H9 (cell line): Measurements from ENCODE around the gene TMA7B. TPM values are rescaled to one million over a fixed set of nuclear protein-coding genes. Genes with fewer than 3 reads are reported as not detected.

Source experiments
- DNase-seq: peaks from one replicate; pipeline ENCODE4 v3.0.0-alpha.2; 2017
- H2AFZ ChIP-seq: one replicate; pipeline ENCODE4 v1.6.1; 2013; ENCODE audit warnings: mild to moderate bottlenecking, low read length, control low read depth, moderate library complexity
- H2AK5ac ChIP-seq: 2 replicates; pipeline ENCODE4 v1.6.1; 2013; ENCODE audit warnings: low read length, control low read depth, mixed read lengths; ENCODE audit not compliant: insufficient read length
- H2BK120ac ChIP-seq: one replicate; pipeline ENCODE4 v1.6.1; 2013; ENCODE audit warnings: low read depth, mild to moderate bottlenecking, low read length, control low read depth, inconsistent platforms; ENCODE audit not compliant: poor library complexity, severe bottlenecking
- H2BK12ac ChIP-seq: 2 replicates; pipeline ENCODE4 v1.6.1; 2013; ENCODE audit warnings: low read length, control low read depth, mixed read lengths, low read depth; ENCODE audit not compliant: insufficient read length
- H2BK15ac ChIP-seq: 2 replicates; pipeline ENCODE4 v1.6.1; 2013; ENCODE audit warnings: low read depth, low read length, control low read depth
- H2BK20ac ChIP-seq: one replicate; pipeline ENCODE4 v1.6.1; 2013; ENCODE audit warnings: low read depth, mild to moderate bottlenecking, low read length, control low read depth, inconsistent platforms; ENCODE audit not compliant: poor library complexity, severe bottlenecking
- H2BK5ac ChIP-seq: 2 replicates; pipeline ENCODE4 v1.6.1; 2013; ENCODE audit warnings: low read length, control low read depth, mixed read lengths; ENCODE audit not compliant: insufficient read length
- H3K14ac ChIP-seq: 2 replicates; pipeline ENCODE4 v1.6.1; 2013; ENCODE audit warnings: low read length, control low read depth; ENCODE audit not compliant: insufficient read depth
- H3K18ac ChIP-seq: 2 replicates; pipeline ENCODE4 v1.6.1; 2013; ENCODE audit warnings: low read depth, mild to moderate bottlenecking, mixed read lengths, low read length, control low read depth; ENCODE audit not compliant: insufficient read length
- H3K23ac ChIP-seq: 2 replicates; pipeline ENCODE4 v1.6.1; 2013; ENCODE audit warnings: low read length, control low read depth, mixed read lengths, low read depth; ENCODE audit not compliant: insufficient read length
- H3K23me2 ChIP-seq: 2 replicates; pipeline ENCODE4 v1.6.1; 2013; ENCODE audit warnings: low read depth, mild to moderate bottlenecking, mixed read lengths, low read length, control low read depth; ENCODE audit not compliant: insufficient read length, poor library complexity, severe bottlenecking
- H3K27ac ChIP-seq: 2 replicates; pipeline ENCODE4 v1.5.1; 2013; ENCODE audit warnings: low read length, control low read depth, mixed read lengths, low read depth; ENCODE audit not compliant: insufficient read length
- H3K27me3 ChIP-seq: 2 replicates; pipeline ENCODE4 v1.6.1; 2013; ENCODE audit warnings: low read length, control low read depth, inconsistent platforms; ENCODE audit not compliant: insufficient read depth
- H3K4ac ChIP-seq: 2 replicates; pipeline ENCODE4 v1.6.1; 2013; ENCODE audit warnings: low read depth, mild to moderate bottlenecking, control low read depth, inconsistent platforms, low read length, moderate library complexity
- H3K4me1 ChIP-seq: 2 replicates; pipeline ENCODE4 v1.6.1; 2013; ENCODE audit warnings: low read length, control low read depth, inconsistent platforms; ENCODE audit not compliant: insufficient read depth
- H3K4me2 ChIP-seq: 2 replicates; pipeline ENCODE4 v1.6.1; 2013; ENCODE audit warnings: low read length, control low read depth, mixed read lengths; ENCODE audit not compliant: insufficient read length, insufficient read depth
- H3K56ac ChIP-seq: 2 replicates; pipeline ENCODE4 v1.6.1; 2013; ENCODE audit warnings: low read depth, mild to moderate bottlenecking, mixed read lengths, low read length, control low read depth; ENCODE audit not compliant: insufficient read length
- H3K79me1 ChIP-seq: 2 replicates; pipeline ENCODE4 v1.6.1; 2013; ENCODE audit warnings: low read depth, mild to moderate bottlenecking, moderate library complexity, low read length, control low read depth, inconsistent platforms; ENCODE audit not compliant: insufficient read depth, poor library complexity, severe bottlenecking
- H3K79me2 ChIP-seq: 2 replicates; pipeline ENCODE4 v1.6.1; 2013; ENCODE audit warnings: low read length, control low read depth, inconsistent platforms; ENCODE audit not compliant: insufficient read depth
- H3K9ac ChIP-seq: 2 replicates; pipeline ENCODE4 v1.6.1; 2013; ENCODE audit warnings: low read length, control low read depth, mixed read lengths; ENCODE audit not compliant: insufficient read length; ENCODE audit errors: extremely low read depth
- H3K9me3 ChIP-seq: one replicate; pipeline ENCODE4 v1.6.1; 2013; ENCODE audit warnings: low read depth, low read length, inconsistent platforms; ENCODE audit not compliant: control insufficient read depth
- H3T11ph ChIP-seq: one replicate; pipeline ENCODE4 v1.6.1; 2013; ENCODE audit warnings: mild to moderate bottlenecking, low read length, control low read depth, inconsistent platforms
- H4K20me1 ChIP-seq: one replicate; pipeline ENCODE4 v1.6.1; 2013; ENCODE audit not compliant: control insufficient read depth, insufficient read length, insufficient read depth
- H4K5ac ChIP-seq: 2 replicates; pipeline ENCODE4 v1.6.1; 2013; ENCODE audit warnings: low read depth, mild to moderate bottlenecking, mixed read lengths, low read length, control low read depth; ENCODE audit not compliant: insufficient read length
- H4K8ac ChIP-seq: replicated peaks from 2 replicates; pipeline ENCODE4 v1.6.1; 2013; ENCODE audit warnings: low read length, control low read depth, mixed read lengths, low read depth; ENCODE audit not compliant: insufficient read length
- H4K91ac ChIP-seq: 2 replicates; pipeline ENCODE4 v1.6.1; 2013; ENCODE audit warnings: low read depth, mild to moderate bottlenecking, moderate library complexity, mixed read lengths, low read length, control low read depth; ENCODE audit not compliant: insufficient read length
- H3K27ac Mint-ChIP-seq, 3 experiments: 2 replicates in 2 of 3; 3 replicates in 1 of 3; pipeline ENCODE4 v1.8.0; 2020 to 2021; ENCODE audit warnings: mixed read lengths in 3 of 3, mild to moderate bottlenecking in 1 of 3, moderate library complexity in 1 of 3
- H3K27me3 Mint-ChIP-seq: 2 replicates; pipeline ENCODE4 v1.8.0; 2021; ENCODE audit warnings: low read depth, mild to moderate bottlenecking, moderate library complexity, mixed read lengths
- H3K36me3 Mint-ChIP-seq, 3 experiments: 2 replicates in 2 of 3; 3 replicates in 1 of 3; pipeline ENCODE4 v1.8.0; 2020 to 2021; ENCODE audit warnings: low read depth in 3 of 3, mixed read lengths in 3 of 3; ENCODE audit not compliant: insufficient read depth in 1 of 3
- H3K4me1 Mint-ChIP-seq, 2 experiments: 2 replicates each; pipeline ENCODE4 v1.8.0; 2020; ENCODE audit warnings: mixed read lengths in 2 of 2
- H3K4me3 Mint-ChIP-seq, 2 experiments: 2 replicates in 1 of 2; 3 replicates in 1 of 2; pipeline ENCODE4 v1.8.0; 2020 to 2021; ENCODE audit warnings: mild to moderate bottlenecking in 2 of 2, mixed read lengths in 2 of 2, moderate library complexity in 1 of 2
- H3K9me3 Mint-ChIP-seq, 2 experiments: 2 replicates in 1 of 2; 3 replicates in 1 of 2; pipeline ENCODE4 v1.8.0; 2020; ENCODE audit warnings: mild to moderate bottlenecking in 2 of 2, mixed read lengths in 2 of 2, moderate library complexity in 1 of 2
- WGBS: extraction: QIAGEN DNeasy Blood & Tissue Kit; methylation state at CpG from one replicate; pipeline ENCODE4 v1.1.7; 2013; ENCODE audit warnings: missing lambda C conversion rate, low lambda C conversion rate, mixed read lengths; ENCODE audit not compliant: insufficient read length; ENCODE audit errors: extremely low coverage; 5-methylcytosine and 5-hydroxymethylcytosine counted together
- total RNA-seq: library from RNA; stranded (reverse); gene quantifications from 2 replicates; pipeline ENCODE4 v1.2.1, GENCODE V29; 2021
- TF ChIP-seq, protein P1 (sequence below): fragments of 200-600 bp; sonication (generic); conservative IDR thresholded peaks from 3 replicates; pipeline ENCODE4 v1.8.0; 2021; ENCODE audit warnings: antibody characterized with exemption, mild to moderate bottlenecking

The TMA7B gene
- total RNA-seq, 1 experiment from 2014 or later: not detected

DNA sequence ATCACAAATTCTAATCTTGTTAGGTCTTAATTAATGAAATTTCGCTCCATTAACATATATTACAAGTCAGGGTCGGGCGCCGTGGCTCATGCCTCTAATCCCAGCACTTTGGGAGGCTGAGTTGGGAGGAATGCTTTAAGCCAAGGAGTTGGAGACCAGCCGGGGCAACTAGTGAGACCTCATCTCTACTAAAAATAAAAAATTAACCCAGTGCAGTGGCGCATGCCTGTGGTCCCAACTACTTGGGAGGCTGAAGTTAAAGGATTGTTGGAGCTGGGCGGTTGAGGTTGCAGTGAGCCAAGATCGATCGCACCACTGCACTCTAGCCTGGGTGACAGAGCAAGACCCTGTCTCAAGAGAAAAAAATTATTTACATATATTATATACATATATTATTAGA lies 1.9 kb downstream of the TMA7B start:
- DNase-seq: no peak
- no peaks in the 10 kb centered on the region for H3K23me2 ChIP-seq
- H3K4me2 ChIP-seq: no peak overlapping the region
- H4K91ac ChIP-seq: no peak overlapping the region
- no peak overlapping the region for H2BK15ac ChIP-seq
- H2AFZ ChIP-seq: no peak overlapping the region
- H3K18ac ChIP-seq: no peak overlapping the region
- no peak overlapping the region for H2BK5ac ChIP-seq
- H3K4me1 ChIP-seq: no peaks in the 10 kb centered on the region
- no peaks in the 10 kb centered on the region for H3K79me2 ChIP-seq
- H3K4ac ChIP-seq: no peak overlapping the region
- no peak overlapping the region for H3K27ac Mint-ChIP-seq
- H4K8ac ChIP-seq: no peak overlapping the region
- H3K4me1 Mint-ChIP-seq: peaks cover 20 to 22% of the 10 kb centered on the region in 2 experiments
- H3K27me3 ChIP-seq: no peaks in the 10 kb centered on the region
- H2BK120ac ChIP-seq: no peak overlapping the region
- no peak overlapping the region for H3K4me3 Mint-ChIP-seq
- TF ChIP-seq, protein P1, sequence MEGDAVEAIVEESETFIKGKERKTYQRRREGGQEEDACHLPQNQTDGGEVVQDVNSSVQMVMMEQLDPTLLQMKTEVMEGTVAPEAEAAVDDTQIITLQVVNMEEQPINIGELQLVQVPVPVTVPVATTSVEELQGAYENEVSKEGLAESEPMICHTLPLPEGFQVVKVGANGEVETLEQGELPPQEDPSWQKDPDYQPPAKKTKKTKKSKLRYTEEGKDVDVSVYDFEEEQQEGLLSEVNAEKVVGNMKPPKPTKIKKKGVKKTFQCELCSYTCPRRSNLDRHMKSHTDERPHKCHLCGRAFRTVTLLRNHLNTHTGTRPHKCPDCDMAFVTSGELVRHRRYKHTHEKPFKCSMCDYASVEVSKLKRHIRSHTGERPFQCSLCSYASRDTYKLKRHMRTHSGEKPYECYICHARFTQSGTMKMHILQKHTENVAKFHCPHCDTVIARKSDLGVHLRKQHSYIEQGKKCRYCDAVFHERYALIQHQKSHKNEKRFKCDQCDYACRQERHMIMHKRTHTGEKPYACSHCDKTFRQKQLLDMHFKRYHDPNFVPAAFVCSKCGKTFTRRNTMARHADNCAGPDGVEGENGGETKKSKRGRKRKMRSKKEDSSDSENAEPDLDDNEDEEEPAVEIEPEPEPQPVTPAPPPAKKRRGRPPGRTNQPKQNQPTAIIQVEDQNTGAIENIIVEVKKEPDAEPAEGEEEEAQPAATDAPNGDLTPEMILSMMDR: no peak
- no peak overlapping the region for H3K9ac ChIP-seq
- no peak overlapping the region for H3K27ac ChIP-seq
- H3K56ac ChIP-seq: no peak overlapping the region
- H2AK5ac ChIP-seq: no peak overlapping the region
- H2BK12ac ChIP-seq: no peak overlapping the region
- no peak overlapping the region for H3K23ac ChIP-seq
- WGBS: no CpG with 5 or more reads among the region's 9 CpGs
- no peak overlapping the region for H2BK20ac ChIP-seq
- H3K36me3 Mint-ChIP-seq: no peaks in the 10 kb centered on the region; a peak in 1 of 7 replicates
- H4K20me1 ChIP-seq: no peaks in the 10 kb centered on the region
- no peaks in the 10 kb centered on the region for H3K9me3 ChIP-seq
- no peak overlapping the region for H3T11ph ChIP-seq
- no peaks in the 10 kb centered on the region for H3K9me3 Mint-ChIP-seq
- H4K5ac ChIP-seq: no peak overlapping the region
- H3K14ac ChIP-seq: no peak overlapping the region
- no peaks in the 10 kb centered on the region for H3K79me1 ChIP-seq
- H3K27me3 Mint-ChIP-seq: peaks cover 26% of the 10 kb centered on the region
